Caco-2 (cell line): ENCODE data around the gene GGNBP2. TPM values are rescaled to one million over a fixed set of nuclear protein-coding genes. Genes with fewer than 3 reads are reported as not detected.

ENCODE experiments used
- BruUV-seq: library from RNA; stranded (reverse); fragments of 400-500 nt; replicated peaks from 2 replicates; lab custom pipeline; 2021; lab: Mats Ljungman, UMichigan
- CTCF ChIA-PET: fragments of 300-600 bp; sonication (Branson Sonifier 250); formaldehyde crosslinking; loops from one replicate; lab custom pipeline; 2022; ENCODE audit warnings: antibody characterized with exemption; lab: Charles Lee
- POLR2A ChIA-PET: fragments of 300-600 bp; sonication (Branson Sonifier 250); formaldehyde crosslinking; loops from one replicate; lab custom pipeline; 2022; ENCODE audit warnings: antibody characterized with exemption; lab: Charles Lee
- DNase-seq, 2 experiments: peaks; one replicate each; pipeline versions ENCODE4 v3.0.0 to v3.0.0-alpha.2; 2020 to 2022
- H3K27me3 ChIP-seq: replicated peaks from 2 replicates; pipeline ENCODE4 v1.6.0; 2011; ENCODE audit warnings: low read length; ENCODE audit not compliant: control insufficient read depth, insufficient read depth
- H3K36me3 ChIP-seq: 2 replicates; pipeline ENCODE4 v1.5.1; 2011; ENCODE audit warnings: low read length; ENCODE audit not compliant: control insufficient read depth, insufficient read depth
- H3K4me1 ChIP-seq: fragments of 250-450 bp; sonication (Bioruptor Pico); 2 replicates; pipeline ENCODE4 v1.5.1; 2020; ENCODE audit warnings: mild to moderate bottlenecking
- H3K4me3 ChIP-seq: 2 replicates; pipeline ENCODE4 v1.5.1; 2011; ENCODE audit warnings: low read depth, mild to moderate bottlenecking, control low read depth, low read length
- H3K9me3 ChIP-seq: fragments of 250-450 bp; sonication (Bioruptor Pico); 2 replicates; pipeline ENCODE4 v1.5.1; 2020; ENCODE audit warnings: mild to moderate bottlenecking, moderate library complexity
- H3K27ac Mint-ChIP-seq: one replicate; pipeline ENCODE4 v1.8.0; 2022; ENCODE audit warnings: mixed read lengths; ENCODE audit not compliant: unreplicated experiment
- H3K27me3 Mint-ChIP-seq: one replicate; pipeline ENCODE4 v1.8.0; 2022; ENCODE audit warnings: mixed read lengths; ENCODE audit not compliant: insufficient read depth, unreplicated experiment
- H3K36me3 Mint-ChIP-seq: one replicate; pipeline ENCODE4 v1.8.0; 2022; ENCODE audit warnings: mild to moderate bottlenecking, mixed read lengths; ENCODE audit not compliant: insufficient read depth, unreplicated experiment
- H3K4me1 Mint-ChIP-seq: one replicate; pipeline ENCODE4 v1.8.0; 2022; ENCODE audit warnings: low read depth, mixed read lengths; ENCODE audit not compliant: unreplicated experiment
- H3K4me3 Mint-ChIP-seq: one replicate; pipeline ENCODE4 v1.8.0; 2022; ENCODE audit warnings: mild to moderate bottlenecking, moderate library complexity, mixed read lengths; ENCODE audit not compliant: unreplicated experiment
- H3K9me3 Mint-ChIP-seq: one replicate; pipeline ENCODE4 v1.8.0; 2022; ENCODE audit warnings: mixed read lengths; ENCODE audit not compliant: unreplicated experiment
- intact Hi-C: fragments of 100-400 bp; cut with micrococcal nuclease; formaldehyde crosslinking; loops from one replicate; pipeline ENCODE4 v1.10.0; 2022; ENCODE audit not compliant: unreplicated experiment
- total RNA-seq: library from RNA; stranded (reverse); gene quantifications from 2 replicates; pipeline ENCODE4 v1.2.3, GENCODE V29; 2022
- TF ChIP-seq, protein P1 (sequence below), 2 experiments: fragments of 200-600 bp in 1 of 2; IDR thresholded peaks; 1 replicate in 1 of 2; 2 replicates in 1 of 2; pipeline versions ENCODE4 v1.5.1 to v1.8.0; 2011 to 2022; ENCODE audit warnings: antibody characterized with exemption in 1 of 2, control low read depth in 1 of 2, inconsistent platforms in 1 of 2, low read depth in 1 of 2, low read length in 1 of 2, mild to moderate bottlenecking in 1 of 2, moderate library complexity in 1 of 2; ENCODE audit not compliant: insufficient read depth in 1 of 2, severe bottlenecking in 1 of 2, unreplicated experiment in 1 of 2

Gene GGNBP2
- total RNA-seq, 1 experiment from 2014 or later, result 91.3 TPM

- intact Hi-C loops, result no loop called here
- peak overlapping the region; percentile 34 for H3K27ac Mint-ChIP-seq
- H3K36me3 ChIP-seq, result peaks cover 7% of the 10 kb centered on the region
- ChIA-PET POLR2A (no interaction called here), CTCF (no interaction called here)
- H3K27me3 Mint-ChIP-seq, result no peaks in the 10 kb centered on the region
- no peaks in the 10 kb centered on the region for H3K9me3 Mint-ChIP-seq
- peaks cover 84% of the 10 kb centered on the region for H3K36me3 Mint-ChIP-seq
- no peaks in the 10 kb centered on the region for H3K9me3 ChIP-seq
- TF ChIP-seq, protein P1, sequence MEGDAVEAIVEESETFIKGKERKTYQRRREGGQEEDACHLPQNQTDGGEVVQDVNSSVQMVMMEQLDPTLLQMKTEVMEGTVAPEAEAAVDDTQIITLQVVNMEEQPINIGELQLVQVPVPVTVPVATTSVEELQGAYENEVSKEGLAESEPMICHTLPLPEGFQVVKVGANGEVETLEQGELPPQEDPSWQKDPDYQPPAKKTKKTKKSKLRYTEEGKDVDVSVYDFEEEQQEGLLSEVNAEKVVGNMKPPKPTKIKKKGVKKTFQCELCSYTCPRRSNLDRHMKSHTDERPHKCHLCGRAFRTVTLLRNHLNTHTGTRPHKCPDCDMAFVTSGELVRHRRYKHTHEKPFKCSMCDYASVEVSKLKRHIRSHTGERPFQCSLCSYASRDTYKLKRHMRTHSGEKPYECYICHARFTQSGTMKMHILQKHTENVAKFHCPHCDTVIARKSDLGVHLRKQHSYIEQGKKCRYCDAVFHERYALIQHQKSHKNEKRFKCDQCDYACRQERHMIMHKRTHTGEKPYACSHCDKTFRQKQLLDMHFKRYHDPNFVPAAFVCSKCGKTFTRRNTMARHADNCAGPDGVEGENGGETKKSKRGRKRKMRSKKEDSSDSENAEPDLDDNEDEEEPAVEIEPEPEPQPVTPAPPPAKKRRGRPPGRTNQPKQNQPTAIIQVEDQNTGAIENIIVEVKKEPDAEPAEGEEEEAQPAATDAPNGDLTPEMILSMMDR (IDR thresholded peaks at IDR 0.05; ENCODE audit: insufficient read depth in 1 of 2, low read depth in 1 of 2, low read length in 1 of 2, severe bottlenecking in 1 of 2, unreplicated experiment in 1 of 2), result no peak
- peaks cover 5% of the 10 kb centered on the region for H3K4me1 Mint-ChIP-seq
- H3K4me3 Mint-ChIP-seq, result no peak overlapping the region
- no TSS peak for BruUV-seq
- H3K4me3 ChIP-seq, result no peak overlapping the region
- no peaks in the 10 kb centered on the region for H3K27me3 ChIP-seq
- peak in 1 of 2 experiments; percentile 7 for DNase-seq
- H3K4me1 ChIP-seq, result no peaks in the 10 kb centered on the region
Observed at GRCh38 chr17:36496018-36496789, 48.5 kb upstream of the GGNBP2 start.

DNA sequence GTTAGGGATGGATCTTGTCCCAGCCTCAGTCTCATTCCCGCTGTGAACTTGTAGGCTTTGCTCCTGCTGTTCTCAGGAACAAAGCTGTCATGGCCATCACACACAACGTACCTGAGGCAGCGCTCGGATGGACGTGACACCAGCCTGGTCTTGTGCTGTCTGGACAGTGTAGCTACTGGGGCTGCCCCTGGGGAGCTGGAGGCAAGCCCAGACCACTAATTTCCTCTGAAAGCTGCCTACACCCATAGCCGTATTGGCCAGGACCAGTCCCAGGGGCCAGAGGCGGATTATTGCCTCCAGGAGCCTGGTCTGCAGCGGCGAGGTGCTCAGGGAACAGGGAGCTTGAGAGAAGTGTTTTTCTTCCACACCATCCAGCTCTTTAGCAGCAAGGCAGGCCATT, 46.6 kb upstream of the GGNBP2 start:
- no peaks in the 10 kb centered on the region for H3K27me3 ChIP-seq
- no TSS peak for BruUV-seq
- TF ChIP-seq, protein P1 (IDR thresholded peaks at IDR 0.05; ENCODE audit: insufficient read depth in 1 of 2, low read depth in 1 of 2, low read length in 1 of 2, severe bottlenecking in 1 of 2, unreplicated experiment in 1 of 2), result no peak
- ChIA-PET CTCF (interaction anchor here (1.0 kb wide), 1 partner anchor 15 kb away, joined by 4 read pairs; no protein-coding TSS in a partner anchor), POLR2A (no interaction called here)
- Mint-ChIP-seq H3K27ac (no peak overlapping the region), H3K36me3 (peaks cover 71% of the 10 kb centered on the region), H3K4me1 (peaks cover 5% of the 10 kb centered on the region), H3K9me3 (no peaks in the 10 kb centered on the region), H3K27me3 (no peaks in the 10 kb centered on the region), H3K4me3 (no peak overlapping the region)
- DNase-seq, result peak in 1 of 2 experiments; percentile 24
- no peak overlapping the region for H3K4me3 ChIP-seq
- no peaks in the 10 kb centered on the region for H3K9me3 ChIP-seq
- H3K4me1 ChIP-seq, result no peaks in the 10 kb centered on the region
- intact Hi-C loops, result no loop called here
- H3K36me3 ChIP-seq, result peaks cover 7% of the 10 kb centered on the region

- H3K9me3 ChIP-seq, result no peaks in the 10 kb centered on the region
- peaks cover 7% of the 10 kb centered on the region for H3K36me3 ChIP-seq
- Mint-ChIP-seq H3K9me3 (no peaks in the 10 kb centered on the region), H3K4me1 (peaks cover 5% of the 10 kb centered on the region), H3K36me3 (peaks cover 69% of the 10 kb centered on the region), H3K27ac (no peak overlapping the region), H3K27me3 (no peaks in the 10 kb centered on the region), H3K4me3 (no peak overlapping the region)
- TF ChIP-seq, protein P1 (IDR thresholded peaks at IDR 0.05; ENCODE audit: insufficient read depth in 1 of 2, low read depth in 1 of 2, low read length in 1 of 2, severe bottlenecking in 1 of 2, unreplicated experiment in 1 of 2), result no peak
- DNase-seq, result peak in 1 of 2 experiments; percentile 14
- CTCF ChIA-PET, result no interaction called here
- no peaks in the 10 kb centered on the region for H3K27me3 ChIP-seq
- no peaks in the 10 kb centered on the region for H3K4me1 ChIP-seq
- intact Hi-C loops, result no loop called here
- POLR2A ChIA-PET, result interaction anchor here (0.7 kb wide), 1 partner anchor 16 kb away, joined by 3 read pairs; no protein-coding TSS in a partner anchor
- no TSS peak for BruUV-seq
- H3K4me3 ChIP-seq, result no peak overlapping the region
Observed at GRCh38 chr17:36498560-36499300, 46.0 kb upstream of the GGNBP2 start.
